Suprapubic skin (tissue), 4 donors: ENCODE data around the gene RPS6KB1. TPM values are rescaled to one million over a fixed set of nuclear protein-coding genes. Genes with fewer than 3 reads are reported as not detected.
"Not testable (repeated sequence)": the region's sequence is repeated elsewhere in the genome, so short reads cannot be mapped to it uniquely, and the experiment has no call there.

Source experiments
- DNase-seq, 2 donors: peaks; one replicate each; pipeline ENCODE4 v3.0.0-alpha.2; 2019; ENCODE audit warnings: low spot score in 2 of 2
- H3K27ac ChIP-seq: fragments of 200-600 bp; sonication (generic); one replicate; pipeline ENCODE4 v1.5.1; 2019
- H3K27me3 ChIP-seq: fragments of 200-600 bp; sonication (generic); one replicate; pipeline ENCODE4 v1.5.1; 2019
- H3K36me3 ChIP-seq: fragments of 200-600 bp; sonication (generic); one replicate; pipeline ENCODE4 v1.5.1; 2019
- H3K4me1 ChIP-seq: fragments of 200-600 bp; sonication (generic); one replicate; pipeline ENCODE4 v1.5.1; 2019
- H3K4me3 ChIP-seq: fragments of 200-600 bp; sonication (generic); one replicate; pipeline ENCODE4 v1.5.1; 2019; ENCODE audit warnings: mild to moderate bottlenecking
- H3K9me3 ChIP-seq: fragments of 200-600 bp; sonication (generic); one replicate; pipeline ENCODE4 v1.5.1; 2019
- CTCF ChIP-seq, 2 donors: fragments of 200-600 bp in 1 of 2; fragments of 450-650 bp in 1 of 2; sonication (generic) in 1 of 2; IDR thresholded peaks; one replicate each; pipeline ENCODE4 v1.5.1; 2016 to 2019; ENCODE audit warnings: antibody characterized with exemption in 2 of 2, mild to moderate bottlenecking in 1 of 2, moderate library complexity in 1 of 2
- EP300 ChIP-seq: sonication (generic); formaldehyde crosslinking; IDR thresholded peaks from one replicate; pipeline ENCODE4 v1.6.1; 2017; ENCODE audit warnings: antibody characterized with exemption
- POLR2A ChIP-seq, 2 donors: fragments of 450-650 bp; IDR thresholded peaks; one replicate each; pipeline ENCODE4 v1.6.1; 2017; ENCODE audit warnings: antibody characterized with exemption in 2 of 2, mild to moderate bottlenecking in 2 of 2, moderate library complexity in 2 of 2
- POLR2AphosphoS5 ChIP-seq, 3 donors: sonication (generic); formaldehyde crosslinking; IDR thresholded peaks; one replicate each; pipeline ENCODE4 v1.6.1; 2017; ENCODE audit warnings: antibody characterized with exemption in 3 of 3
- WGBS: methylation state at CpG from one replicate; pipeline ENCODE4 v1.1.5; 2018; 5-methylcytosine and 5-hydroxymethylcytosine counted together
- total RNA-seq, 4 donors: library from RNA; depleted of rRNA; stranded (reverse); fragments of >200 nt; gene quantifications; one replicate each; pipeline ENCODE4 v1.1.0, GENCODE V29; 2016

The RPS6KB1 gene
- total RNA-seq, 4 donors from 2014 or later = 21.1 to 77.5 (median 28.4) TPM

GRCh38 chr17:59963738-59964481 lies 71.0 kb downstream of the RPS6KB1 start:
- H3K4me3 ChIP-seq = peak overlapping the region; percentile 89

GRCh38 chr17:59964482-59965328 lies 71.8 kb downstream of the RPS6KB1 start, which contains the start of gene RNFT1:
Gene RNFT1, minus strand, starts transcription at chr17:59964740. Its CDS starts 77 bp downstream, at chr17:59964663.
- Histone ChIP-seq H3K4me3 (peak within 1 kb of the TSS; percentile 89), H3K9me3 (no peaks in the 10 kb centered on the region), H3K27ac (peak within 1 kb of the TSS; percentile 97), H3K4me1 (peaks cover 21% of the 10 kb centered on the region), H3K27me3 (no peaks in the 10 kb centered on the region), H3K36me3 (peaks cover under 1% of the 10 kb centered on the region)
- peak; percentile 93 to 94 for DNase-seq
- TF ChIP-seq POLR2AphosphoS5 (IDR thresholded peaks at IDR 0.05) (no peak), POLR2A (IDR thresholded peaks at IDR 0.05) (peak in 1 of 2 donors; percentile 64)
- WGBS = 5% methylated on average over 29 of the region's 67 CpGs

More at GRCh38 chr17:59963738-59964481, 71.0 kb downstream of the RPS6KB1 start:
- peak in 1 of 2 donors; percentile 69 for DNase-seq
- Histone ChIP-seq H3K4me1 (peaks cover 21% of the 10 kb centered on the region), H3K36me3 (peaks cover 3% of the 10 kb centered on the region), H3K27me3 (no peaks in the 10 kb centered on the region), H3K27ac (peak overlapping the region; percentile 97), H3K9me3 (no peaks in the 10 kb centered on the region)
- TF ChIP-seq EP300 (no peak), POLR2A (IDR thresholded peaks at IDR 0.05) (no peak), POLR2AphosphoS5 (IDR thresholded peaks at IDR 0.05) (no peak), CTCF (IDR thresholded peaks at IDR 0.05) (no peak)
- 2% methylated on average over 21 of the region's 21 CpGs for WGBS

GRCh38 chr17:59971771-59972170 lies 78.8 kb downstream of the RPS6KB1 start:
- 84% methylated on average over 2 of the region's 2 CpGs for WGBS

GRCh38 chr17:59972778-59973177 lies 79.9 kb downstream of the RPS6KB1 start:
- no peaks in the 10 kb centered on the region for H3K36me3 ChIP-seq
- no peaks in the 10 kb centered on the region for H3K9me3 ChIP-seq
- no peak overlapping the region for H3K27ac ChIP-seq
- H3K4me3 ChIP-seq = no peak overlapping the region
- no peaks in the 10 kb centered on the region for H3K27me3 ChIP-seq
- no peaks in the 10 kb centered on the region for H3K4me1 ChIP-seq
- no peak for DNase-seq
- TF ChIP-seq CTCF (IDR thresholded peaks at IDR 0.05) (no peak), POLR2A (IDR thresholded peaks at IDR 0.05) (no peak), EP300 (no peak), POLR2AphosphoS5 (IDR thresholded peaks at IDR 0.05) (no peak)
- WGBS = 95% methylated on average over 1 of the region's 1 CpG

More at GRCh38 chr17:59971771-59972170, 78.8 kb downstream of the RPS6KB1 start:
- not testable (repeated sequence) for H3K36me3 ChIP-seq, DNase-seq, H3K4me3 ChIP-seq, H3K27ac ChIP-seq, H3K27me3 ChIP-seq, H3K9me3 ChIP-seq, H3K4me1 ChIP-seq

GRCh38 chr17:59973483-59973882 lies 80.6 kb downstream of the RPS6KB1 start:
- not testable (repeated sequence) for H3K9me3 ChIP-seq, H3K27ac ChIP-seq
- WGBS = 92% methylated on average over 8 of the region's 8 CpGs

GRCh38 chr17:59975166-59975565 lies 82.2 kb downstream of the RPS6KB1 start:
- H3K36me3 ChIP-seq, H3K27ac ChIP-seq, H3K9me3 ChIP-seq, H3K4me3 ChIP-seq, H3K27me3 ChIP-seq, DNase-seq, H3K4me1 ChIP-seq: not testable (repeated sequence)
- WGBS = 100% methylated on average over 3 of the region's 6 CpGs

More at GRCh38 chr17:59973483-59973882, 80.6 kb downstream of the RPS6KB1 start:
- H3K36me3 ChIP-seq, H3K4me1 ChIP-seq, H3K4me3 ChIP-seq, H3K27me3 ChIP-seq, DNase-seq: not testable (repeated sequence)

GRCh38 chr17:59996608-59997007 lies 103.7 kb downstream of the RPS6KB1 start:
- not testable (repeated sequence) for H3K4me3 ChIP-seq, H3K4me1 ChIP-seq, H3K9me3 ChIP-seq, DNase-seq, H3K36me3 ChIP-seq, H3K27me3 ChIP-seq, H3K27ac ChIP-seq
- 91% methylated on average over 3 of the region's 3 CpGs for whole genome bisulfite sequencing

Other genes starting within 250 kb of the RPS6KB1 start
- gene PTRH2, start 185.7 kb upstream of the RPS6KB1 start, total RNA-seq = 10 to 100 TPM; 21.9 to 29.0 (median 22.0) TPM
- gene VMP1, start 185.5 kb upstream of the RPS6KB1 start, total RNA-seq = 100 to 1,000 TPM in 1 of 4 donors, 10 to 100 TPM in 3; 48.3 to 108 (median 72.4) TPM
- gene TUBD1, start 178 bp upstream of the RPS6KB1 start, total RNA-seq = 10 to 100 TPM in 2 of 4 donors, 1 to 10 TPM in 2; 4.2 to 18.9 (median 9.1) TPM
- 10 to 100 TPM; 10.5 to 20.8 (median 17.4) TPM for gene RNFT1, start 71.6 kb downstream of the RPS6KB1 start, total RNA-seq
- 10 to 100 TPM; 11.5 to 46.9 (median 26.6) TPM for gene HEATR6, start 185.8 kb downstream of the RPS6KB1 start, total RNA-seq